ENCODE data around the gene PI16.

PI16 gene

GRCh38 chr6:36976007-36976264 is 21.4 kb downstream of the PI16 start:
- H3K4me3 ChIP-seq (ENCODE audit: low read depth, low read length), result no peak overlapping the region
- TF ChIP-seq POLR2A (IDR thresholded peaks at IDR 0.05; ENCODE audit: extremely low read depth, insufficient read length) (no peak), CTCF (IDR thresholded peaks at IDR 0.05; ENCODE audit: low read depth, low read length) (no peak), MYC (IDR thresholded peaks at IDR 0.05; ENCODE audit: low read depth, low read length) (no peak)
- TF ChIP-seq, protein P1, sequence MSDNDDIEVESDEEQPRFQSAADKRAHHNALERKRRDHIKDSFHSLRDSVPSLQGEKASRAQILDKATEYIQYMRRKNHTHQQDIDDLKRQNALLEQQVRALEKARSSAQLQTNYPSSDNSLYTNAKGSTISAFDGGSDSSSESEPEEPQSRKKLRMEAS (IDR thresholded peaks at IDR 0.05; ENCODE audit: low read depth, low read length), result no peak
- DNase-seq (ENCODE audit: low read depth), result no peak

DNA sequence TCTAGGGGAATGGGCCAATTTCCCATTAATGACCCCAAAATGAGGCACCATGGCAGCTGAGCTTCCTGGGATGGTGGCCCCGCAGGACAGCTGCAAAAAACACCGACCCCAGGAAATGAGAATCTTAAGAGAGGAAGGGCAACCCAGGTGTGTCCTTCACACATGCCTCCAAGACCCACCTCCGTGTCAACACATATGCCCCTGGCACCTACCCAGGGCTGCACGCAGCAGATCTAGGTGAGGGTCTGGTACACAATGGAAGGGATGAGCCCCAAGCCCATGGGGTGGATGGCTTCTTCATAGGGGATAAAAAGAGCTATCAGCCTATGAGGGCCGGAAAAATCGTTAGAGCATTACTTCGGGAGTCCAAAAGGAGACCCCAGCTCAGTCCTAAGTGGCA is 22.0 kb downstream of the PI16 start:
- no peak overlapping the region for H3K4me3 ChIP-seq (ENCODE audit: low read depth, low read length)
- no peak for TF ChIP-seq POLR2A (IDR thresholded peaks at IDR 0.05; ENCODE audit: extremely low read depth, insufficient read length)
- no peak for TF ChIP-seq MYC (IDR thresholded peaks at IDR 0.05; ENCODE audit: low read depth, low read length)
- TF ChIP-seq, protein P1 (IDR thresholded peaks at IDR 0.05; ENCODE audit: low read depth, low read length), result no peak
- no peak for TF ChIP-seq CTCF (IDR thresholded peaks at IDR 0.05; ENCODE audit: low read depth, low read length)
- DNase-seq (ENCODE audit: low read depth), result no peak

DNA sequence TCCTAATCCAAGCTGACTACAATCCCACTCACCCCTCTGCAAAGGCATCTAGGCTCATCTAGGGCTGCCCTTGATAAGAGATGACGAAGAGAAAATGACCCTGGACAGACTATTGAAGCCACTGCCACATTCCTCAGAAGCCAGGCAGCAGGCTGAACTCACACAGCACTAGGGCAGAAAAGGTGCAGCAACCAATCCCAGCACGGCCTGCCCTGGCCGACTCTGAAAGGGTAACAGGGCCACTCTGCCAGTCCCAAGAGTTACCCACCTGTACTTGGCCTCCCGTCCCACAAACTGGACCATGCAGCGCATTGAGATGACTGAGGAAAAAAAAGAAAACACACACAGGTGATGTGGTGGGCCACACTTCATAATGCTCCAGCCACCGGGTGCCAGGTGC is 22.4 kb downstream of the PI16 start:
- DNase-seq (ENCODE audit: low read depth), result no peak
- H3K4me3 ChIP-seq (ENCODE audit: low read depth, low read length), result no peak overlapping the region
- TF ChIP-seq POLR2A (IDR thresholded peaks at IDR 0.05; ENCODE audit: extremely low read depth, insufficient read length) (no peak), MYC (IDR thresholded peaks at IDR 0.05; ENCODE audit: low read depth, low read length) (no peak), CTCF (IDR thresholded peaks at IDR 0.05; ENCODE audit: low read depth, low read length) (no peak)
- TF ChIP-seq, protein P1 (IDR thresholded peaks at IDR 0.05; ENCODE audit: low read depth, low read length), result no peak

DNA sequence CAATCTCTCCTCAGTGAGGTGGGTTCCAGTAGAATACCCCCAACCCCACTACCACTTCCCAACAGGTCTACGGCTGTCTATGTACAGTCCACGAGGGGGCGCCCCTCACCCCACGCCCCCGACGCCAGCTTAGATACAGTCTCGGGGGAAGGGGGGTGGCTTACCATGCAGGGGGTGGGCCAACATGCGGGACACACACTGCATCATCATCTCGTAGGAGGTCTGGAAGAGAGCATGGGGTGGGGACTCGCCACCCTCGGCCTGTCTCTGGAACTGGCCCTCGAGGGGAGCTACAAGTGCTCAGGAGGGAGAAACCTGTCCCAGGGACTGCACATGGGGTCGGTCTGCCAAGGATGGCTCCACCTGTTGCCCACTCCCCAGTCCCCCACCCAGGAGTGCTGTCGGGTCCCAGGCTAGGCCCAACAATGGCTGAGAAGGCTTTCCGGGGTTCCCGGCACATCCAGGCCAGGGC is 23.0 kb downstream of the PI16 start:
- TF ChIP-seq CTCF (IDR thresholded peaks at IDR 0.05; ENCODE audit: low read depth, low read length) (peak; percentile 41), MYC (IDR thresholded peaks at IDR 0.05; ENCODE audit: low read depth, low read length) (no peak), POLR2A (IDR thresholded peaks at IDR 0.05; ENCODE audit: extremely low read depth, insufficient read length) (no peak)
- TF ChIP-seq, protein P1 (IDR thresholded peaks at IDR 0.05; ENCODE audit: low read depth, low read length), result no peak
- DNase-seq (ENCODE audit: low read depth), result peak; percentile 41
- no peak overlapping the region for H3K4me3 ChIP-seq (ENCODE audit: low read depth, low read length)

GRCh38 chr6:36978421-36979346 is 24.1 kb downstream of the PI16 start:
- no peak for DNase-seq (ENCODE audit: low read depth)
- TF ChIP-seq CTCF (IDR thresholded peaks at IDR 0.05; ENCODE audit: low read depth, low read length) (no peak), POLR2A (IDR thresholded peaks at IDR 0.05; ENCODE audit: extremely low read depth, insufficient read length) (no peak), MYC (IDR thresholded peaks at IDR 0.05; ENCODE audit: low read depth, low read length) (no peak)
- TF ChIP-seq, protein P1 (IDR thresholded peaks at IDR 0.05; ENCODE audit: low read depth, low read length), result no peak
- no peak overlapping the region for H3K4me3 ChIP-seq (ENCODE audit: low read depth, low read length)

Measured in NB4 (cell line).